ENCODE results near the gene SYNGR3. TPM values are rescaled to one million over a fixed set of nuclear protein-coding genes. Genes with fewer than 3 reads are reported as not detected.

Gene SYNGR3
- total RNA-seq, 4 donors from 2014 or later, result 2.7 to 4.8 (median 2.9) TPM; not detected in 1

DNA sequence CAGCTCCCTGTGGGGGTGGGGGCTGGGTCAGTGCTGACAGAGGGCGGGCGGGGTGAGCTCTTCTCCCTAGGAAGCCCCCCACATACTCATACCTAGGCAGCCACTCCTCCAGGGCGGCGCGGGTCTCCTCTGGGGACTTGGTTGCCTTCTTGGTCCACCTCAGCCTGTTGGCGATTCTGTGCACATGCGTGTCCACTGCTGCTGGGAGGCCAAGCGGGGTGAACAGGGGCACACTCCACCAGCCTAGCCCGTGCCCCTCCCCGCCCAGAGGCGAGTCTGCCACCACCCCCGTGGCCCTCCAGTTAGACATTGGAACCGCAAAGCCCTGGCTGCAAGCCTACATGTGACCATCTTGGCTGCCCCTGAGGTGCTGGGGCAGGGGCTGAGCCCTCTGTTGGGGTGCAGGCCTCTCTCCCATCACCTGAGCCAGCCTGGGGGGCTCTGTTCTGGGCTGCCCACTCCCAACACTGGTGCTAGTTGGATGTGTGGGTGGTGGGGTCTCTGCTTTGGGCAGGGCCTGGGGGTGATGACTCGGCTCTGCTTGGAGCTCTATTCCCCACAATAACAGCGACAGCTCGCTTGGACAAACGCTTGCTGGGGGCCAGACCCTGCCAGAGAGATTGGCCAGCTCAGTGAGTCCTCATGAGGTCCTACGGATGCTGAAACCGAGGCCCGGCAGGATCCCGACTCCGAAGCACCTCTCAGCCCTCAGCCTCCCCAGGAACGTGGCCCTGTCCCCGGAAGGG lies 50.4 kb downstream of the SYNGR3 start:
- no peaks in the 10 kb centered on the region for H3K9me3 ChIP-seq
- H3K27ac ChIP-seq, result peak overlapping the region; percentile 76 to 87 (median 82)
- peaks cover 68 to 91% (median 80%) of the 10 kb centered on the region in 4 donors for H3K4me1 ChIP-seq
- WGBS, 2 donors (ENCODE audit: low coverage in 1 of 2), result 83% methylated on average over 22 of the region's 24 CpGs; no CpG with 5 or more reads in 1 of the 2 donors
- no peaks in the 10 kb centered on the region for H3K36me3 ChIP-seq
- no peaks in the 10 kb centered on the region for H3K27me3 ChIP-seq
- intact Hi-C loops (cut with DNase I; ENCODE audit: low total_unique reads), result loop anchor here (10.0 kb wide), 1 partner anchor 1605 kb away; no protein-coding TSS in a partner anchor
- no peak for DNase-seq
- no peak overlapping the region for H3K4me3 ChIP-seq
- in situ Hi-C loops (cut with MboI; ENCODE audit: low pct_ligation_motif_present in 1 of 4, low pct_unique_long_range_greater_than_20kb in 1 of 4, low sequenced_read_pairs in 3 of 4), result no loop called here
- TF ChIP-seq, protein P1, sequence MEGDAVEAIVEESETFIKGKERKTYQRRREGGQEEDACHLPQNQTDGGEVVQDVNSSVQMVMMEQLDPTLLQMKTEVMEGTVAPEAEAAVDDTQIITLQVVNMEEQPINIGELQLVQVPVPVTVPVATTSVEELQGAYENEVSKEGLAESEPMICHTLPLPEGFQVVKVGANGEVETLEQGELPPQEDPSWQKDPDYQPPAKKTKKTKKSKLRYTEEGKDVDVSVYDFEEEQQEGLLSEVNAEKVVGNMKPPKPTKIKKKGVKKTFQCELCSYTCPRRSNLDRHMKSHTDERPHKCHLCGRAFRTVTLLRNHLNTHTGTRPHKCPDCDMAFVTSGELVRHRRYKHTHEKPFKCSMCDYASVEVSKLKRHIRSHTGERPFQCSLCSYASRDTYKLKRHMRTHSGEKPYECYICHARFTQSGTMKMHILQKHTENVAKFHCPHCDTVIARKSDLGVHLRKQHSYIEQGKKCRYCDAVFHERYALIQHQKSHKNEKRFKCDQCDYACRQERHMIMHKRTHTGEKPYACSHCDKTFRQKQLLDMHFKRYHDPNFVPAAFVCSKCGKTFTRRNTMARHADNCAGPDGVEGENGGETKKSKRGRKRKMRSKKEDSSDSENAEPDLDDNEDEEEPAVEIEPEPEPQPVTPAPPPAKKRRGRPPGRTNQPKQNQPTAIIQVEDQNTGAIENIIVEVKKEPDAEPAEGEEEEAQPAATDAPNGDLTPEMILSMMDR (IDR thresholded peaks at IDR 0.05), result no peak
- no peak for TF ChIP-seq POLR2A (IDR thresholded peaks at IDR 0.05)
- no peak for TF ChIP-seq POLR2AphosphoS5 (IDR thresholded peaks at IDR 0.05)
- TF ChIP-seq EP300 (IDR thresholded peaks at IDR 0.05; ENCODE audit: low read depth), result no peak

DNA sequence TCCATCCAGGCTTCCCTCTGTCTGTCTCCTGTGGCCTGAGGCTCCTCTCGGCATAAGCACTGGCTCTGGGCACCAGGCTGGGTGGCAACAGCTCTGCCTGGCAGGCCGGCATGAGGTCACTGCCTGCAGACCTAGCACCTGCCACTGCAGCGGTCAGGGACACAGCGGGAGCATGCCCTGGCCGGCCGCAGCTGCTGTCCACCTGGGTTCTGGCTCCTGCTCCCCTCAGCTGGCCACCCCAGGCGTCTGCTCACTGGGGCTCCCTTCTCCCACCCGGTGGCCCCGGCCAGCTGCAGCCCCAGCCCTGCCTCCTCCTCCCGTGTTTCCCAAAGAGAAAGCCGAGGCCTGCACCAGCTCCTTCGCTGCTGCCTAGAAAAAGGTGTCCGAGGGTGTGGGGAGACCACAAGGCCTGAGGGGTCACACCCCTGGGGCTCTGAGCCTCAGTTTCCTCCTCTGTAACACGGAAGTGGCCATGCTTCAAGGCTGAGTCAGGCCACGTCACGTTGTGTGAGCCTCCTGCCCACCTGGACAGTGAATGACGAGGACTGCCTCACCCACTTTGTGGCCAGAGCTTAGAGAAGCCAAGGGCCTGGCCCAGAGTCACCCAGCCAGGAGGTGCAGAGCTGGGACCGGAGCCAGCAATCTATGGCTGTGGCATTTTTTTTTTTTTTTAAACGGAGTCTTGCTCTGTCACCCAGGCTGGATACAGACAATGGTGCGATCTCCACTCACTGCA lies 51.2 kb downstream of the SYNGR3 start:
- peak overlapping the region; percentile 76 to 87 (median 82) for H3K27ac ChIP-seq
- no peaks in the 10 kb centered on the region for H3K9me3 ChIP-seq
- in situ Hi-C loops (cut with MboI; ENCODE audit: low pct_ligation_motif_present in 1 of 4, low pct_unique_long_range_greater_than_20kb in 1 of 4, low sequenced_read_pairs in 3 of 4), result no loop called here
- WGBS, 2 donors (ENCODE audit: low coverage in 1 of 2), result 59% methylated on average over 10 of the region's 20 CpGs; no CpG with 5 or more reads in 1 of the 2 donors
- TF ChIP-seq, protein P1 (IDR thresholded peaks at IDR 0.05), result no peak
- TF ChIP-seq POLR2A (IDR thresholded peaks at IDR 0.05) (no peak), POLR2AphosphoS5 (IDR thresholded peaks at IDR 0.05) (peak in 2 of 3 donors; percentile 8 to 27)
- no peaks in the 10 kb centered on the region for H3K27me3 ChIP-seq
- H3K4me3 ChIP-seq, result no peak overlapping the region
- intact Hi-C loops (cut with DNase I; ENCODE audit: low total_unique reads), result loop anchor here (10.0 kb wide), 1 partner anchor 1606 kb away; no protein-coding TSS in a partner anchor
- H3K36me3 ChIP-seq, result no peaks in the 10 kb centered on the region
- H3K4me1 ChIP-seq, result peaks cover 60 to 89% (median 72%) of the 10 kb centered on the region in 4 donors
- peak; percentile 80 for DNase-seq

DNA sequence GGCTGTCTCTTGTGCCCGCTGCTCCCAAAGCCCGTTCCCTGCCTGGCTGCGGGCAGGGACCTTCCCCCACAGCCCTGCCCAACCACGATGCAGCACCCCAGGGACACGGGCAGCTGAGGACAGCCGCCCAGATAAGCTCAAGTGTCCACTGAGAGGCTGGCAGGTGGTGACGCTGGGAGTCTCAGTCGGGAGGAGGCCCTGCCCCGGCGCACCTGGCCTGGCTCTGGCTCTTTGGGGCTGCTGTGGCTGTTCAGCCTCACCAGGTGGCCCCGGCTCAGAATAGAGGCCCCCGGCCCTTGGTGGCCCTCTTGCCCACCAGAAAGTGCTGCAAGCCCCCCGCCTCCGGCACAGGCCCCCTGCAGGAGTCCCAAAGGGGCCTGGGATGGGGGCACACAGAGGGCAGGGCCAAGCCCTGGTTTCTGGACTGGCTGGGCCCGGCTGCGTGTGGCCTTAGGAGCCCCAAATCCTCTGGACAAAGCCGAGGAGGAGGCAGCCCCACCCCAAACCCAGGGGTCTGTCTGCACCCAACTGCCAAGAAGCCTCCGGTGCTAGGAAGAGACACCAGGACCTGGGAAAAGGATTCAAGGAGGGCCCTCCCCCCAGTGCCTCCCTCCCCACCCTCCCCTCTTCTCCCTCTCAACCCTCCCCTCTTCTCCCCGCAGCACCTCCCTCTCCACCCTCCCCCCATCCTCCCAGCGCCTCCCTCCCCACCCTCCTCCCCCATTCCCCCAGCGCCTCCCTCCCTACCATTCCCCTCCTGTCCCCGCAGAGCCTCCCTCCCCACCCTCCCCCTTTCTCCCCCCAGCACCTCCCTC lies 52.6 kb downstream of the SYNGR3 start:
- no peaks in the 10 kb centered on the region for H3K9me3 ChIP-seq
- no peak for DNase-seq
- intact Hi-C loops (cut with DNase I; ENCODE audit: low total_unique reads), result loop anchor here (10.0 kb wide), 1 partner anchor 1608 kb away; no protein-coding TSS in a partner anchor
- H3K27ac ChIP-seq, result peak overlapping the region; percentile 76 to 87 (median 82)
- H3K36me3 ChIP-seq, result no peaks in the 10 kb centered on the region
- peaks cover 58 to 90% (median 78%) of the 10 kb centered on the region in 4 donors for H3K4me1 ChIP-seq
- TF ChIP-seq, protein P1 (IDR thresholded peaks at IDR 0.05), result no peak
- TF ChIP-seq EP300 (IDR thresholded peaks at IDR 0.05; ENCODE audit: low read depth) (no peak), POLR2A (IDR thresholded peaks at IDR 0.05) (no peak), POLR2AphosphoS5 (IDR thresholded peaks at IDR 0.05) (peak in 1 of 3 donors; percentile 23)
- no peaks in the 10 kb centered on the region for H3K27me3 ChIP-seq
- in situ Hi-C loops (cut with MboI; ENCODE audit: low pct_ligation_motif_present in 1 of 4, low pct_unique_long_range_greater_than_20kb in 1 of 4, low sequenced_read_pairs in 3 of 4), result no loop called here
- no peak overlapping the region for H3K4me3 ChIP-seq
- 61% methylated on average over 20 of the region's 22 CpGs; no CpG with 5 or more reads in 1 of the 2 donors for WGBS, 2 donors (ENCODE audit: low coverage in 1 of 2)
